HL-60/S4 treated with phorbol 12-myristate 13-acetate at 8.2 ng/mL for 4 days and 3 days (cell line): ENCODE data around the gene STK32B.
"Not testable (repeated sequence)": the region's sequence is repeated elsewhere in the genome, so short reads cannot be mapped to it uniquely, and the experiment has no call there.

Experiments
- in situ Hi-C: fragments of 300-500 bp; cut with MboI; formaldehyde crosslinking; loops from 2 replicates; pipeline ENCODE4 v1.15.0; 2022; ENCODE audit warnings: low sequenced_read_pairs

Gene STK32B

DNA sequence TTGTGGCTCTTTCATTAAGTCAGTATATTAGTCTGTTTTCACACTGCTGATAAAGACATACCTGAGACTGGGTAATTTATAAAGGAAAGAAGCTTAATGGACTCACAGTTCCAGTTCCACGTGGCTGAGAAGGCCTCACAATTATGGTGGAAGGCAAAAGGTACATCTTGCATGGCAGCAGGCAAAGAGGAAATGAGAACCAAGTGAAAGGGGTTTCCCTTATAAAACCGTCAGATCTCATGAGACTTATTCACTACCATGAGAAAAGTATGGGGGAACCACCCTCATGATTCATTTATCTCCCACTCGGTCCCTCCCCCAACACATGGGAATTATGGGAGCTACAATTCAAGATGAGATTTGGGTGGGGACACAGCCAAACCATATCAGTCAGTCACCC, 15.7 kb downstream of the STK32B start:
- in situ Hi-C loops = not testable (repeated sequence)

DNA sequence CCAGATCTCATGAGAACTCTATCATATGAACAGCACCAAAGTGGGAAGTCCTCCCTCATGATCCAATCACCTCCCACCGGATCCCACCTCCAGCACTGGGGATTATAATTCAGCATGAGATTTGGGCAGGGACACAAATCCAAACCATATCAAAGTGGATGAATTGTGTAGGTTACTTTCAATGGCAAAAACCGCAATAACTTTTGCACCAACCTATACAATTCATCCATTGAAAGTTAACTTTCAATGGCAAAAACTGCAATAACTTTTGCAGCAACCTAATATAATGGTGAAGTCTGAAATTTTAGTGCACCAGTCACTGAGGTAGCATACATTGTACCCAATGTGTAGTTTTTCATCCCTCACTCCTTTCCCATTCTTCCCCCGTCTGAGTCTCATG, 16.6 kb downstream of the STK32B start:
- in situ Hi-C loops = no loop called here

DNA sequence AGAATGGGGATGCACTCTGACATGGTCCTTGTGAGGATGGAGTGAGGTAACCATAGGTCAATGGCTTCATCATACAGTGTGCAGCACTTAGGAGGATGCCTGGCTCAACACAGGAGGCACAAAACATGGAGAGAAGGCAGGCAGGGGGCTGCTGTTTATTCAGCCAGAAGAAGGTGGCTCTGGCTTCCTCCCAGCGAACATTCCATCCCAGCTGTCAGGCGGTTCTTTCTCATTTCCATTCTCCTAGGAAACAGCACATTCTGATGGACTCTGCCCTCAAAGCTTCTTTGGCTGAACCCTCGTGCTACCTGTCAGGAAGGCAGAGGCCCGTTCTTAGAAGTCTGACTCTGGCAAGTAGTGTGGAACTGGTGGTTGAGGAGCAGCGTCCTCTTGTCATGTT, 18.6 kb downstream of the STK32B start:
- in situ Hi-C loops = no loop called here

DNA sequence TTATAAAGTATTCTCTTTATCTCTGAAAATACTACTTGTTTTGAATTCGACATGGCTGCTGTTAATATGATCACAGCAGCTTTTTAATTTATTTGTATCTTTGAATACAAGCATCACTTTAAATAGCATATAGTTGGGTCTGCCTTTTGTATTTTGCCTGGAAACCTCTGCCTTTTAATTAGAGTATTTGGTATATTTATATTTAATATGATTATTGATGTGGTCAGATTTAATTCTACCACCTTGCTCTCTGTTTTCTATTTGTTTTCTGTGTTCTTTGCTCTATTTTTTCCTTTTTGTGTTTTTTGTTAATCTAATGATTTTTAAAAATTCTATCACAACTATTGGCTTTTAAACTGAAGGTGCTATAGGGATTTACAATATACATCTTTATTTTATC, 21.7 kb downstream of the STK32B start:
- in situ Hi-C loops = no loop called here

DNA sequence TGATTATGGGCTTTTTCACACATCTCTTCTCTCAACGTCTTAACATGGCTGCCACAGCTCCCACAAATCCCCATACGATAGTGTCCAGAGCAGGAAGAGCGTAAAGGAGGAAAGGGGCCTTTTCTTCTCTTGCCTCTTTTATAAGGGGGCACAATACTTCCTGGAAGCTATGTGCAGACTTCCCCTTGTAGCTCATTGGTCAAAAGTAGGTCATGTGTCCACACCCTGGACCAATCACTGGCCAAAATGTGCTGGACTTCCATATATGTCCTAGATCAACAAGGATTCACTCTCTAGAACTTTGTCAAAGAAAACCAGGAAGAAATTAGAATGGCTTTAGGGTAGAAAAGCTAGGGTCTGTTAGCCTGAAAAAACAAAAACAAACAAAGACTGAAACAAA, 26.7 kb downstream of the STK32B start:
- in situ Hi-C loops = no loop called here

DNA sequence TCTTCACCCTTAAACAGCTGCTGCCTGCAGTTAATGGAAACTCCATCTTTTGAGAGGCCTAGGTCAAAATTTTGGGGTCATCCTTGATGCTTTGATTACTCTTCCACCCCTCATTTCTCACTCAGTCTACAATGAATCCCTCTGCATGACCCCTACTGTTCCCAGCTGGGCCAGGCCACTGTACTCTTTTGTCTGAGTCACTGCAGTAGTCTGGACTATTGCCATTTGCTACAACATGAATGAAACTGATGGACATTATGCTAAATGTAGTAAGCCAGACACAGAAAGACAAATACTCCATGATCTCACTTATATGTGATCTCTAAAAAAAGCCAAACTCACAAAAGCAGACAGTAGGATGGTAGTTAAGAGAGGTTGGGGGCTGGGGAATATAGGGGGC, 28.3 kb downstream of the STK32B start:
- in situ Hi-C loops = no loop called here

DNA sequence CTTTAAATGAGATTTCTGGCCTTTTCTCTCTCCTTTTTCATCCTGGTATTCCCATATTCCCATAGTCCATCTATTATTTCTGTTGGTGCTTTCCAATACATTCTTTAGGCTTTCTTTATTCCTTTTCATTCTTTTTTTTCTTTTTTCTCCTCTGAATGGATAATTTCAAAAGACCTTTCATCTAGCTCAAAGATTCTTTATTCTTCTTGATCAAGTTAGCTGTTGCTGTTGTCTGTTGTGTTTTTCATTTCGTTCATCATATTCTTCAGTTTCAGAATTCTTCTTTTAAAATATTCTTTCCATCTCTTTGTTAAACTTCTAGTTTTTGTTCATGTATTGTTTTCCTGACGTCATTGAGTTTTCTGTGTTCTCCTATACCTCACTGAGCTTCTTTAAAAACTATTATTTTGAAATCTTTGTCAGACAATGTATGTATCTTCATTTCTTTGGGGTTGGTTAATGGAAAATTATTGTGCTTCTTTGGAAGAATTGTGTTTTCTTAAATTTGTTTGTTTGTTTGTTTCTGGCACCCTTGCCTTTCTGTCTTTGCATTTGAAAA, 30.2 kb downstream of the STK32B start:
- in situ Hi-C loops = no loop called here

DNA sequence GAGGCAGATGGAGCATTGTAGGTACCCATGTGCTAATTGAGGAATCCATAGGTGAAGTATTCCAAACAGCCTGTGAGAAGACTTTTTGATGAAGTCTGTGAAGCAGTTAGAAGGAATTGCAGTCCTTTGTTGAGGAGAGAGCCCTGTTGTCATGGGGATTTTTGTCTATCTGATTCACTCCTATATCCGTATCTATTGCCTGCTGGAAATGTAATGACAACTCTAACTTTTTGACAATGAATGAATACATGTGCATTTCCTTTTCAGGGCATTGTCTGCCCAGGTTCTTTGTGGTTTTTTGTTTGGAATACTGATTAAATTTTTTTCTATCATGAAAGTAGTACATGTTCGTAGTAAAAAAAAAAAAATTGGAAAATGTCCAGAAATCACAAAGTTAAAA, 31.1 kb downstream of the STK32B start:
- in situ Hi-C loops = no loop called here

DNA sequence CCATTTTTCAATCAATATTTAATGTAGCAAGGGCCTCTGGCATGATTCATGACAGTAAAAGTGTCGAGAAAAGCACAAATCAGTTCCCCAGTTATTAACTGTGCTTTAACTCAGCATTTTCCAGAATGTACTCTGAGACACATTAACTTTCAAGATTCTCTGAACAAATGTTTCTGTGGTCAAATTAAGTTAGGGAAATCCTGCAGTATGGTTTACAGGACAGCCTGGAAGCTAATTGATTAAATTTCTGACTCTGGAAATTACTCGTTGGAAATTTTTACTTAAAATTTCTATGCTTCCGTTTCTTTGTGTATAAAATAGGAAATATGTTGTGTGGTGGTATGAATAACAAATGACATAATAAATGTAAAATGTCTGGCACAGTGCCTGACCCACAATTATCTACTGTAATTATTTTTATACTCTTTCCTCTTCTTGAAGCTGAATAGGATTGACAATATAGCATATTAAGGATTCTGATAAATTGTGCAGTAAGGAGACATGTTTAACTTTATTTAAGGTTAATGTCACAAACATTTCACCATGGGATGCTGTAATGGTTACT, 33.7 kb downstream of the STK32B start:
- in situ Hi-C loops = no loop called here

DNA sequence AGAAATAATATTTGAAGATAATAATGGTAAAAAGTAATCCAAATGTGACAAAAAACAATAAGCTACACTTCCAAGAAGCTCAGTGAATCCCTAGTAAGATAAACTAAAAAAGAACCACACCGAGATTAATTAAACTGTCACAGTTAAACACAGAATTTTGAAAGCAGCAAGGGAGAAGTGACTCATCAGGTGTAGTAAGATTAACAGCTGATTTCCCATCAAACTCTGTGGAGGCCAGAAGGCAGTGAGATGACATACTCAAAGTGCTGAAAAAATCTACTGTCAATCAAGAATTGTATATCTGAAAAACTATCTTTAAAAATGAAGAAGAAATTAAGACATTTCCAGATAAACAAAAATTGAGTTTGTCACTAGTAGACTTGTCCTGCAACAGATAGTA, 35.3 kb downstream of the STK32B start:
- in situ Hi-C loops = no loop called here

DNA sequence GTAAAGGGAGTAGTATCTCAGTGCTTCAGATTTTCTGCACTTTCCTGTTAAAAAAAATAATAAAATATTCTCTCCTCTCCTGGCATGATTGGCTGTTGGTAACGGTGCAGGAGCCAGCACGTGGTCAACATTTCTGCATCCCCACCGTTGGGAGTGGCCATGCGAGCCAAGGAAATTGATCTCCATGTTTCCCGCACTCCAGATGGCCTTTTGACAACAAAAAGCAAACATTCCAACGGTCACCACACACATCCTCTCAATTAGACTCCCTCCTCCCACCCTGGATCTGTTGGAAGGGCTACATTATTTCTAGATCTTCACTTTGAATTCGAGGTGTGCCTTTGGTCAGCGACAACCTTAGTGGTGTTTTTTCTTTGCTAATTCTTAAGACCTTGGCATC, 45.0 kb downstream of the STK32B start:
- in situ Hi-C loops = no loop called here

DNA sequence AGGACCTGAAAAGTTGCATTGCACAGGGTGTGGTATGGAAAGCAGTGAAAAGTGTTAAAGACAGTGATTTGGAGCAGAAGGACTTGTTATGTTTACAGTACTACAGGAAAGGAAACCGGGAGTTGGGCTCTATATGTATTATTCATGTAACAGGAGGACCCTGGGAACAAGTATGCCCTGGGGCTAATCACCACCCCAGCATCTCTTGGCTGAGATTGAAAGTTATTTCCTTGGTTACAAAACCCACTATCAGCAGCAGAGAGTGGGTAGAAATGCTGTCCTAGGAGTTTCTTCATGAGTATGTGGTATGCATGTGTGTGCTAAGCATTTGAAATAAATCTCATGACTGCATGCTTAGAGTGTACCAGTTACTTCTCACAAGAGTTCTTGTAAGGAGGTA, 46.9 kb downstream of the STK32B start:
- in situ Hi-C loops = no loop called here

DNA sequence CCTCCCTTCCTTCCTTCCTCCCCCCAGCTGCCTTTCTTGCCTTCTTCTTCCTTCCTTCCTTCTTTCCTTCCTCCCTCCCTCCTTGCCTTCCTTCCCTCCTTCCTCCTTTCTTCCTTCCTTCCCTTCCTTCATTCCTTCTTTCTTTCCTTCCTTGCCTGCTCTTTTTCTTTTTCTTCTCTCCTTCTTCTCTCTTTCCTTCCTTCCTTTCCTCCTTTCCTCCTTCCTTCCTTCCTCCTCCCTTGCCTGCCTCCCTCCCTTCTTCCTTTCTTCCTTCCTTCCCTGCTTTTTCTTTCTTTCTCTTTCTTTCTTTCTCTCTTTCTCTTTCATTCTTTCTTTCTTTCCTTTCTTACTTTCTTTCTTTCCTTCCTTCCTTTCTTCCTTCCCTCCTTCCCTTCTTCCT, 49.1 kb downstream of the STK32B start:
- in situ Hi-C loops = no loop called here

DNA sequence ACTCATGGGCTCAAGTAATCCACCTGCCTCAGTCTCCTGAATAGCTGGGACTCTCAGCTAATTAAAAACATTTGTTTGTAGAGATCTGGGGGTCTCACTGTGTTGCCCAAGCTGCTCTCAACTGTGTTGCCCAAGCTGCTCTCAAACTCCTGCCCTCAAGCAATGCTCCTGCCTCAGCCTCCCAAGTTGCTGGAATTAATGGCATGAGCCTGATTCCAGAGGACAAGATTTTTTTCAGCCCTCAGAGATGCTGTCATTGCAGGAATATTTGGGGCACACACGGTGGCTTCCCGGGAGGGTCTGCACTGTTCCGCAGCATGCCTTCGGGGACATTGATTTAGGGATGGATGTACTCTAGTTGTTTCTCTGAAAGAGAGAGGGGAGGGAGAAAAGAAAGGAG, 49.7 kb downstream of the STK32B start:
- in situ Hi-C loops = no loop called here

DNA sequence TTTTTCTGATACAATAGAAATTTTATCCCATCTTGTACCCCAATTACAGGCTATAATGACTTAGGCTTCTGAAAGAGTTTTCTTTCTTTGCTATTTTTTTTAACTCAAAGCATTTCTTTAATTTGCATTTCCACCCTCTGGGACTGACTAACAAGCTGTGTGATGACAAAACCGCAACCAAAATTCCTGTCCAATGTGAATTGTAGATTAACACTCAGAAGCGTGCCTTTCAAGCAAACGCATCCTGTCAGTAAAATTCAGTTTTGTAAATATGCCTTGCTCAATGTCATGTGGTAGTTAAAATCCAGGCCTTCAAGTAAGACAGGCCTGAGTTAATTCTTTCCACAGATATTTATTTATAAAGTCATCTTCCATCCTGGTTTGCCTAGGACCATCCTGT, 50.3 kb downstream of the STK32B start:
- in situ Hi-C loops = no loop called here

DNA sequence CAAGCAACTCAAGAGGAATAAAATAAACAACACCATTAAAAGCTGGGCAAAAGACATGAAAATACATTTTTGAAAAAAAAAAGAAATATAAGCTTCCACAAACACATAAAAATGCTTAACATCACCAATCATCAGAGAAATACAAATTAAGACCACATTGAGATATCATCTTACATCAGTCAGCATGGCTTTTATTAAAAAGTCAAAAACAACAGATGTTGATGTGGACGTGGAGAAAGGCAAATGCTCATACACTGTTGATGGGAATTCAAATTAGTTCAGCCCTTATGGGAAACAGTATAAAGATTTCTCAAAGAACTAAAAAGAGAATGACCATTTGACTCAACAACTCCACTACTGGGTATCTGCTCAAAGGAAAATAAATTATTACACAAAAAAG, 59.6 kb downstream of the STK32B start:
- in situ Hi-C loops = no loop called here

DNA sequence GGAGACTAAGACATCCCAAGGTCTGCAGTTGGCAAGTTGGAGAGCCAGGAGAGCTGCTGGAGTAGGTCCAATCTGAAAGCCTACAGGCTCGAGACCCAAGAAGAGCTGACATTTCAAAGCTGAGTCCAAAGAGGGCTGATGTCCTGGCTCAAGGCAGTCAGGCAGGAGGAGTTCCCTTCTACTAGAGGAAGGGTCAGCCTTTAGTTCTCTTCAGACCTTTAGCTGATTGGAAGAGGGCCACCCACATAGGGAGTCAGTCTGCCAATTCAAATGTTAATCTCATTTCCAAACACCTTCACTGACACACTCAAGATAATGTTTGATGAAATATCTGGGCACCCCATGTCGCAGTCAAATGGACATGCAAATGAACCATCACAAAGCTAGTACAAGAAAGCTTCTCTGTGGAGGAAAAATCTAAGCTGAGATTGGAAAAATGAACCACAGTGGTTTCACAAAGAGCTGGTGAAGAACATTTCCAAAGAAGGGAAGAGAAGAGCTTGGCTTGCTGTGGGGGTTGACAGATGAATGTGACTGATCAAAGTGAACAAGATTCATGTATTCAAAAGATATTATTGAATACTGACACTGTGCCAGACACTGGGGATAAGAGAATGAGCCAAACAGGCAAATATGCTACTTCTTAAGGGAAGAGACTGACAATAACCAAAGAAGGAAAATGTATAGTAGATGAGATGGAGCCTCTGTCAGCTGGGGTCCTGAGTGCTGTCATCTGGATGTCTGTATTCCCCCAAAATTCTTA, 61.2 kb downstream of the STK32B start:
- in situ Hi-C loops = no loop called here

DNA sequence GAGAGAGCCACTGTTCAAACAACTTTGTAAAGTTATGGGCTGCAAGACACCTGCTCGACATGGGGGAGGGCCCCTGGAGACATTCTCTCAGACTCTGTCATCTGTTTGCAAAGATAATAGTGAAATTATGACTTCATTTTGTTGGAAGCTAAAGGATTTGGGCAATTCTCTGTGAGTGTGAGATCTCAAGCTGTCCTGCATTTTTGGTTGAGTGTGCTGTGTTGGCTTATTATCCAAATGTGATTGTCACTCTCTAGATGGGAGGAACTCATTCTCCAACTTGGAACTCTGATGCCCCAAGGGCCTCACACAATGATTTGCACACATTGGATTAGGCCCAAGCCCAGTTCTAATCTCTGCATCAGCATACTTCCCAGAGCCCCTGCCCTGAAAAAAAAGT, 63.7 kb downstream of the STK32B start:
- in situ Hi-C loops = no loop called here

DNA sequence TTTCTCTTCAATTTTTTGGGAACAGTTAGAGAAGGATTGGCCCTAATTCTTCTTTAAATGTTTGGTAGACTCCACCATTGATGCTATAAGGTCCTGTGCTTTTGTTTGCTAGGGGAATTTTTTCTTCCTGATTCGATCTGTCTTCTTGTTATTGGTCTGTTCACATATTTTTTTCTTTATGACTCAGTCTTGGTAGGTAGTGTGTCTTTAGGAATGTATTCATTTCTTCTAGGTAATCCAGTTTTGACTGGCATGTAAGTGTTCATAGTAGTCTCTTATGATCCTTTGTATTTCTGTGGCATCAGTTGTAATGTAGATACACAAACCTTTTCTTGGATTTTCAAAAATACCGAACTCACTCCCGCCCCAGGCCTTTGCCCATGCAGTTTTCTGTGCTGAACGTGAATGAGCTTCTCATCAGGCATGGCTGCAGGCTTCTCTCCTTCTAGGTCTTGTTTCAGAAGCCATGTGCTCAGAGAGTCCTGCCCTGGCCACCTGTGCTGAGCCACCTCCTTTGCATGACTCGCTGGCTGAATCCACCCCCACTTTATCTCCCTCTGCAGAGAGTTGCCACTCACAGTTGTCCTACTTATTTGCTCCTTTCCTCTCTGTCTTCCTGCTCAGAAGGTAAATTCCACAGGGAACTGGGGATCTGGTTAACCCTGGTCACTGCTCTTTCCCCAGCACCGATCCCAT, 67.0 kb downstream of the STK32B start:
- in situ Hi-C loops = no loop called here

DNA sequence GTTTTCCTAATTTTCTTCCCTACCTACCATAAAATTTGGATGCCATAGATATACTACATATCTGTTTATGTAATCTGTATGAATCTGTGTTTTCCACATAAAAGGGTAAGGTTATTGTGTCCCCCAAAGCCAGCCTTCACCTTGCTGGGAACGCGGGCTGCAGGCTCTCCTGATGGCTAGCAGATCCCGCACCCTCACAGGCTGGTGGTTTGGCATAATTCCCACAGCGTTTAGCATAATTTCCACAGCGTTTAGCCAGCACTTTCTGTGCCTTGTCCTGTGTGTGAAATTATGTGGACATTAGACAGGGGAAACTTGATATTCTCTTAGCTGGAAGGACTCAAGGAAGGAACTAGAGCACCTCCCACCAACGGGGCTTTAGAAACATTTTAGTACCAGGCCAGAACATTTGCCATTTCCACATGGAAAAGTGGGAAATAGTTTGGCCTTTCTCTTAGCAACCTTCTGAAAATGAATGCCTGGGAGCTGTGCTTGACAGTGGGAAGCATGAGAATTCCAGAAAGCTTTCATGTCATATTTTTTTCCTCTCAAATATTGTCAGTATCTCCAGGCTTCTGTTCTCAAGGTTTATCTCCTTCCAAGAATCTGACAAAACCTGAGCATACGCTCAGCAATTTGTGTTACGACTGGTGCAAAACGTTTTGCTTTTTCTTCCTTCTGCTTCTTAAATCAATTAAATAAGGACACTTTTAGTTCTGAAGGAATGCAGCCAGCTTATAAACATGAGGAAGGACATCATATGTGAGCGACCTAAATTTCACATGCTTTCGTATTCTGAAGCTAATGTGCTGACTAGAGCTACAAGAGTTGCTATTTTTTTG, 67.9 kb downstream of the STK32B start:
- in situ Hi-C loops = no loop called here

DNA sequence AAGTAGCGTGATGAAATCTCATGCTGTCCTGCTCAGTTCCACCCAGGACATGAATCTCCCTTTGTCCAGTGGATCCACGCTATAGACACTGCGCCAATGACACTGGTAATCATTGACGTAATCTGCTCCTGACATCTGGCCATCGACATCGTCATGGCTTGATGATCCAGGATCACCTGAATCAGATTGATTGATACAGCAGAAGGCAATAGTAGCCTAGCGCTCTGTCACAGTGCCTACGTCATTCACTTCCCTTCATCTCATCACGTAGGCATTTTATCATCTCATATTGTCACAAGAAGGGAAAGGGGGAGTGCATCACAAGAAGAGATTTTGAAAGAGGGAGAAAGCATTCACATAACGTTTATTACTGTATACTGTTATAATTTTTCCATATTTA, 68.8 kb downstream of the STK32B start:
- in situ Hi-C loops = no loop called here
